K562 (cell line): ENCODE results near the gene CD4. TPM values are rescaled to one million over a fixed set of nuclear protein-coding genes. Genes with fewer than 3 reads are reported as not detected.

ENCODE experiments used
- CCNT2 ChIP-seq: IDR thresholded peaks from 2 replicates; pipeline ENCODE4 v1.6.1; 2011; ENCODE audit warnings: borderline replicate concordance, low read depth, mild to moderate bottlenecking, moderate library complexity, mixed read lengths, low read length; ENCODE audit not compliant: insufficient read length; ENCODE audit errors: extremely low read depth
- JUND ChIP-seq, 2 experiments: IDR thresholded peaks; 2 replicates in 1 of 2; 3 replicates in 1 of 2; pipeline ENCODE4 v1.6.1; 2011; ENCODE audit warnings: borderline replicate concordance in 2 of 2, low read depth in 2 of 2, low read length in 2 of 2, improper control_type of control experiment in 1 of 2, missing biosample characterization in 1 of 2, missing genetic modification characterization in 1 of 2, missing genetic modification reagents in 1 of 2
- MAZ ChIP-seq, 2 experiments: fragments of 450-650 bp in 1 of 2; sonication (generic) in 1 of 2; formaldehyde crosslinking; IDR thresholded peaks in 1 of 2; conservative IDR thresholded peaks in 1 of 2; 2 replicates each; pipeline versions ENCODE4 v1.4.0 to v1.5.0; 2020; ENCODE audit warnings: mild to moderate bottlenecking in 1 of 2, missing genetic modification reagents in 1 of 2
- NR2C1 ChIP-seq, 2 experiments: fragments of 450-650 bp; IDR thresholded peaks; 2 replicates each; pipeline ENCODE4 v1.6.1; 2017; ENCODE audit warnings: mild to moderate bottlenecking in 2 of 2, antibody characterized with exemption in 1 of 2, inconsistent platforms in 1 of 2, missing compliant biosample characterization in 1 of 2, missing genetic modification characterization in 1 of 2
- RB1 ChIP-seq: fragments of 450-650 bp; IDR thresholded peaks from 2 replicates; pipeline ENCODE4 v1.6.1; 2017; ENCODE audit warnings: low read depth, mild to moderate bottlenecking
- SRF ChIP-seq, 2 experiments: fragments of 250-450, 450-650 bp in 1 of 2; sonication (Bioruptor Pico) in 1 of 2; sonication (generic) in 1 of 2; formaldehyde crosslinking; IDR thresholded peaks; 2 replicates each; pipeline versions ENCODE4 v1.5.0 to v1.5.1; 2020 to 2022; ENCODE audit warnings: mild to moderate bottlenecking in 1 of 2, missing genetic modification reagents in 1 of 2
- UBTF ChIP-seq, 2 experiments: IDR thresholded peaks; 2 replicates each; pipeline ENCODE4 v1.6.1; 2012; ENCODE audit warnings: improper control_type of control experiment in 2 of 2, low read depth in 2 of 2, low read length in 2 of 2, borderline replicate concordance in 1 of 2
- ZBTB11 ChIP-seq, 3 experiments: fragments of 200-800 bp in 1 of 3; fragments of 250-450 bp in 1 of 3; fragments of 450-650 bp in 1 of 3; sonication (Bioruptor Pico) in 1 of 3; sonication (Bioruptor generic) in 1 of 3; formaldehyde crosslinking in 1 of 3; IDR thresholded peaks; 2 replicates each; pipeline versions ENCODE4 v1.6.1 to v1.8.0; 2016 to 2022; ENCODE audit warnings: mild to moderate bottlenecking in 2 of 3, missing genetic modification characterization in 2 of 3, missing compliant biosample characterization in 1 of 3, moderate library complexity in 1 of 3
- polyA plus RNA-seq, 8 experiments: library from polyadenylated mRNA; depleted of rRNA in 4 of 8; stranded (reverse) in 5 of 8; unstranded in 3 of 8; fragments of >200 nt; fragmentation: Nextera tagmentation in 2 of 8; fragmentation: Illumina TruSeq in 1 of 8; extraction: Ambion mirVana in 2 of 8; extraction: Trizol in 1 of 8; gene quantifications; 2 replicates each; pipeline versions ENCODE4 v1.2.1 to v1.2.3, GENCODE V29; 2011 to 2014; ENCODE audit warnings: inconsistent platforms in 1 of 8, missing spikeins in 1 of 8
- total RNA-seq, 7 experiments: library from RNA; depleted of rRNA in 6 of 7; stranded (reverse); fragments of >200 nt in 6 of 7; fragmentation: Illumina TruSeq in 2 of 7; extraction: Trizol in 2 of 7; gene quantifications; 2 replicates each; pipeline versions ENCODE4 v1.2.1 to v1.2.3, GENCODE V29; 2011 to 2021; ENCODE audit warnings: low replicate concordance in 1 of 7
- TF ChIP-seq, protein P1 (sequence below): sonication (generic); formaldehyde crosslinking; IDR thresholded peaks from 2 replicates; pipeline ENCODE4 v1.8.1; 2023; ENCODE audit warnings: missing genetic modification reagents, mild to moderate bottlenecking, borderline replicate concordance
- TF ChIP-seq, protein P2 (sequence below): fragments of 250-450 bp; sonication (Bioruptor Pico); IDR thresholded peaks from 2 replicates; pipeline ENCODE4 v1.5.0; 2021

Gene CD4
- total and polyA plus RNA-seq, 9 of the 15 experiments (the other 6 are each of a cell fraction or from before 2014, with no cell fraction given): 0.06 to 0.27 (median 0.09) TPM; not detected in 5

GRCh38 chr12:6752921-6753771 is 36.2 kb upstream of the CD4 start, which contains the start of gene MLF2 (continued):
- TF ChIP-seq, protein P1, sequence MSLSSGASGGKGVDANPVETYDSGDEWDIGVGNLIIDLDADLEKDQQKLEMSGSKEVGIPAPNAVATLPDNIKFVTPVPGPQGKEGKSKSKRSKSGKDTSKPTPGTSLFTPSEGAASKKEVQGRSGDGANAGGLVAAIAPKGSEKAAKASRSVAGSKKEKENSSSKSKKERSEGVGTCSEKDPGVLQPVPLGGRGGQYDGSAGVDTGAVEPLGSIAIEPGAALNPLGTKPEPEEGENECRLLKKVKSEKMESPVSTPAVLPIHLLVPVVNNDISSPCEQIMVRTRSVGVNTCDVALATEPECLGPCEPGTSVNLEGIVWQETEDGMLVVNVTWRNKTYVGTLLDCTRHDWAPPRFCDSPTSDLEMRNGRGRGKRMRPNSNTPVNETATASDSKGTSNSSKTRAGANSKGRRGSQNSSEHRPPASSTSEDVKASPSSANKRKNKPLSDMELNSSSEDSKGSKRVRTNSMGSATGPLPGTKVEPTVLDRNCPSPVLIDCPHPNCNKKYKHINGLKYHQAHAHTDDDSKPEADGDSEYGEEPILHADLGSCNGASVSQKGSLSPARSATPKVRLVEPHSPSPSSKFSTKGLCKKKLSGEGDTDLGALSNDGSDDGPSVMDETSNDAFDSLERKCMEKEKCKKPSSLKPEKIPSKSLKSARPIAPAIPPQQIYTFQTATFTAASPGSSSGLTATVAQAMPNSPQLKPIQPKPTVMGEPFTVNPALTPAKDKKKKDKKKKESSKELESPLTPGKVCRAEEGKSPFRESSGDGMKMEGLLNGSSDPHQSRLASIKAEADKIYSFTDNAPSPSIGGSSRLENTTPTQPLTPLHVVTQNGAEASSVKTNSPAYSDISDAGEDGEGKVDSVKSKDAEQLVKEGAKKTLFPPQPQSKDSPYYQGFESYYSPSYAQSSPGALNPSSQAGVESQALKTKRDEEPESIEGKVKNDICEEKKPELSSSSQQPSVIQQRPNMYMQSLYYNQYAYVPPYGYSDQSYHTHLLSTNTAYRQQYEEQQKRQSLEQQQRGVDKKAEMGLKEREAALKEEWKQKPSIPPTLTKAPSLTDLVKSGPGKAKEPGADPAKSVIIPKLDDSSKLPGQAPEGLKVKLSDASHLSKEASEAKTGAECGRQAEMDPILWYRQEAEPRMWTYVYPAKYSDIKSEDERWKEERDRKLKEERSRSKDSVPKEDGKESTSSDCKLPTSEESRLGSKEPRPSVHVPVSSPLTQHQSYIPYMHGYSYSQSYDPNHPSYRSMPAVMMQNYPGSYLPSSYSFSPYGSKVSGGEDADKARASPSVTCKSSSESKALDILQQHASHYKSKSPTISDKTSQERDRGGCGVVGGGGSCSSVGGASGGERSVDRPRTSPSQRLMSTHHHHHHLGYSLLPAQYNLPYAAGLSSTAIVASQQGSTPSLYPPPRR (CRISPR knock-in tag): no peak
- TF ChIP-seq ZBTB11 (CRISPR knock-in tag; IDR thresholded peaks at IDR 0.05) (peak; percentile 26 to 83 (median 73); a peak in 4 of 6 replicates), JUND (IDR thresholded peaks at IDR 0.05; ENCODE audit: borderline replicate concordance, low read depth, low read length) (peak; percentile 75), JUND (tag; IDR thresholded peaks at IDR 0.05; ENCODE audit: borderline replicate concordance, low read depth, low read length) (peak; percentile 10; the same call in 1 of the 3 replicates), SRF (CRISPR knock-in tag; IDR thresholded peaks at IDR 0.05) (peak in 1 of 2 experiments; percentile 66; a peak in 1 of 4 replicates), RB1 (peak; percentile 44; the same call in 1 of the 2 replicates), UBTF (IDR thresholded peaks at IDR 0.05; ENCODE audit: borderline replicate concordance in 1 of 2, low read depth in 2 of 2, low read length in 2 of 2) (0 out of 4 replicates have a peak, but pooled peaks have one; percentile 49), NR2C1 (IDR thresholded peaks at IDR 0.05) (0 out of 2 replicates have a peak, but pooled peaks have one; percentile 2), NR2C1 (tag; IDR thresholded peaks at IDR 0.05) (no peak), CCNT2 (peak; percentile 29), MAZ (CRISPR knock-in tag; conservative IDR thresholded peaks at IDR 0.05 in 1 of 2, IDR thresholded peaks at IDR 0.05 in 1 of 2) (peak; percentile 57 to 72; a peak in 3 of 4 replicates)
- TF ChIP-seq, protein P2, sequence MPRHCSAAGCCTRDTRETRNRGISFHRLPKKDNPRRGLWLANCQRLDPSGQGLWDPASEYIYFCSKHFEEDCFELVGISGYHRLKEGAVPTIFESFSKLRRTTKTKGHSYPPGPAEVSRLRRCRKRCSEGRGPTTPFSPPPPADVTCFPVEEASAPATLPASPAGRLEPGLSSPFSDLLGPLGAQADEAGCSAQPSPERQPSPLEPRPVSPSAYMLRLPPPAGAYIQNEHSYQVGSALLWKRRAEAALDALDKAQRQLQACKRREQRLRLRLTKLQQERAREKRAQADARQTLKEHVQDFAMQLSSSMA: no peak
